Neural cell (in vitro differentiated cells): Measurements from ENCODE around the gene PROK2. TPM values are rescaled to one million over a fixed set of nuclear protein-coding genes. Genes with fewer than 3 reads are reported as not detected.

Experiments
- H2AFZ ChIP-seq: fragments of 200-600, 300-800 bp; sonication (generic), shearing (Covaris generic); 2 replicates; pipeline ENCODE4 v1.6.0; 2014; ENCODE audit warnings: low read depth, mild to moderate bottlenecking, antibody characterized with exemption, low read length, moderate library complexity
- H3F3A ChIP-seq: fragments of 200-600 bp; shearing (Covaris generic); 2 replicates; pipeline ENCODE4 v1.6.1; 2016; ENCODE audit warnings: mild to moderate bottlenecking, moderate library complexity, mixed read lengths, antibody characterized with exemption, low read length; ENCODE audit not compliant: insufficient read depth, poor library complexity, severe bottlenecking
- H3K27ac ChIP-seq: fragments of 200-600, 300-800 bp; sonication (generic), shearing (Covaris generic); 2 replicates; pipeline ENCODE4 v1.5.1; 2014; ENCODE audit warnings: mild to moderate bottlenecking, low read length, moderate library complexity
- H3K27me3 ChIP-seq: fragments of 300-800, 200-600 bp; sonication (generic), shearing (Covaris generic); 2 replicates; pipeline ENCODE4 v1.6.0; 2014; ENCODE audit warnings: mild to moderate bottlenecking, low read depth, low read length, moderate library complexity; ENCODE audit not compliant: insufficient read depth
- H3K36me3 ChIP-seq: fragments of 300-800, 200-600 bp; sonication (generic), shearing (Covaris generic); 2 replicates; pipeline ENCODE4 v1.5.1; 2014; ENCODE audit warnings: mild to moderate bottlenecking, antibody characterized with exemption, low read length, moderate library complexity; ENCODE audit not compliant: insufficient read depth
- H3K4me2 ChIP-seq: fragments of 300-800, 200-600 bp; sonication (generic), shearing (Covaris generic); 2 replicates; pipeline ENCODE4 v1.6.0; 2014; ENCODE audit warnings: mild to moderate bottlenecking, low read length
- H3K4me3 ChIP-seq: fragments of 300-800, 200-600 bp; sonication (generic), shearing (Covaris generic); 2 replicates; pipeline ENCODE4 v1.5.1; 2014; ENCODE audit warnings: mild to moderate bottlenecking, low read length, moderate library complexity
- H3K79me2 ChIP-seq: fragments of 200-600 bp; shearing (Covaris generic); replicated peaks from 2 replicates; pipeline ENCODE4 v1.6.0; 2014; ENCODE audit warnings: mild to moderate bottlenecking, low read length, moderate library complexity; ENCODE audit not compliant: insufficient read depth
- H3K9ac ChIP-seq: fragments of 300-800, 200-600 bp; sonication (generic), shearing (Covaris generic); 2 replicates; pipeline ENCODE4 v1.6.1; 2016; ENCODE audit warnings: mild to moderate bottlenecking, low read length, mixed read lengths
- H3K9me2 ChIP-seq: fragments of 200-600 bp; shearing (Covaris generic); 2 replicates; pipeline ENCODE4 v1.6.1; 2016; ENCODE audit warnings: mild to moderate bottlenecking, low read length, mixed read lengths; ENCODE audit not compliant: insufficient read depth
- H3K9me3 ChIP-seq: fragments of 200-600, 300-800 bp; sonication (generic), shearing (Covaris generic); 2 replicates; pipeline ENCODE4 v1.6.1; 2016; ENCODE audit warnings: mild to moderate bottlenecking, mixed run types, low read length, moderate library complexity, mixed read lengths
- H4K20me1 ChIP-seq: fragments of 200-600 bp; shearing (Covaris generic); 2 replicates; pipeline ENCODE4 v1.6.1; 2016; ENCODE audit warnings: mild to moderate bottlenecking, mixed run types; ENCODE audit not compliant: insufficient read depth
- EP300 ChIP-seq: fragments of 450-650 bp; conservative IDR thresholded peaks from 2 replicates; pipeline ENCODE4 v1.6.1; 2014; ENCODE audit warnings: antibody characterized with exemption, mild to moderate bottlenecking, moderate library complexity; ENCODE audit not compliant: poor library complexity, severe bottlenecking
- EZH2 ChIP-seq: fragments of 200-600, 300-800 bp; shearing (Covaris generic), sonication (generic); IDR thresholded peaks from 2 replicates; pipeline ENCODE4 v1.6.1; 2014; ENCODE audit warnings: antibody characterized with exemption, low read length, borderline replicate concordance, mild to moderate bottlenecking; ENCODE audit not compliant: insufficient read depth, poor library complexity, severe bottlenecking
- MXI1 ChIP-seq: fragments of 450-650 bp; conservative IDR thresholded peaks from 2 replicates; pipeline ENCODE4 v1.6.1; 2014; ENCODE audit warnings: antibody characterized with exemption, mild to moderate bottlenecking; ENCODE audit not compliant: poor library complexity, severe bottlenecking
- POLR2AphosphoS5 ChIP-seq: IDR thresholded peaks from 2 replicates; pipeline ENCODE4 v1.6.1; 2012
- RAD21 ChIP-seq: fragments of 450-650 bp; conservative IDR thresholded peaks from 2 replicates; pipeline ENCODE4 v1.6.1; 2014; ENCODE audit warnings: antibody characterized with exemption, mild to moderate bottlenecking, moderate library complexity
- SMC3 ChIP-seq: fragments of 450-650 bp; conservative IDR thresholded peaks from 2 replicates; pipeline ENCODE4 v1.6.1; 2014; ENCODE audit warnings: antibody characterized with exemption, mild to moderate bottlenecking, moderate library complexity; ENCODE audit not compliant: poor library complexity
- TAF1 ChIP-seq: IDR thresholded peaks from 2 replicates; pipeline ENCODE4 v1.6.1; 2012; ENCODE audit warnings: low read depth
- polyA plus RNA-seq: library from polyadenylated mRNA; depleted of rRNA; stranded (reverse); fragments of >200 nt; gene quantifications from 2 replicates; pipeline ENCODE4 v1.2.3, GENCODE V29; 2014
- TF ChIP-seq, protein P1 (sequence below): IDR thresholded peaks from 2 replicates; pipeline ENCODE4 v1.6.1; 2012; ENCODE audit warnings: borderline replicate concordance
- TF ChIP-seq, protein P2 (sequence below): fragments of 450-650 bp; IDR thresholded peaks from 2 replicates; pipeline ENCODE4 v1.5.1; 2014; ENCODE audit warnings: antibody characterized with exemption, mild to moderate bottlenecking, moderate library complexity; ENCODE audit not compliant: poor library complexity, severe bottlenecking

Gene PROK2
- polyA plus RNA-seq, 1 donor from 2014 or later = 0.30 TPM

- H2AFZ ChIP-seq = no peak overlapping the region
- no peaks in the 10 kb centered on the region for H4K20me1 ChIP-seq
- no peaks in the 10 kb centered on the region for H3K9me2 ChIP-seq
- TF ChIP-seq EP300 = no peak
- no peak for TF ChIP-seq EZH2
- TF ChIP-seq, protein P1, sequence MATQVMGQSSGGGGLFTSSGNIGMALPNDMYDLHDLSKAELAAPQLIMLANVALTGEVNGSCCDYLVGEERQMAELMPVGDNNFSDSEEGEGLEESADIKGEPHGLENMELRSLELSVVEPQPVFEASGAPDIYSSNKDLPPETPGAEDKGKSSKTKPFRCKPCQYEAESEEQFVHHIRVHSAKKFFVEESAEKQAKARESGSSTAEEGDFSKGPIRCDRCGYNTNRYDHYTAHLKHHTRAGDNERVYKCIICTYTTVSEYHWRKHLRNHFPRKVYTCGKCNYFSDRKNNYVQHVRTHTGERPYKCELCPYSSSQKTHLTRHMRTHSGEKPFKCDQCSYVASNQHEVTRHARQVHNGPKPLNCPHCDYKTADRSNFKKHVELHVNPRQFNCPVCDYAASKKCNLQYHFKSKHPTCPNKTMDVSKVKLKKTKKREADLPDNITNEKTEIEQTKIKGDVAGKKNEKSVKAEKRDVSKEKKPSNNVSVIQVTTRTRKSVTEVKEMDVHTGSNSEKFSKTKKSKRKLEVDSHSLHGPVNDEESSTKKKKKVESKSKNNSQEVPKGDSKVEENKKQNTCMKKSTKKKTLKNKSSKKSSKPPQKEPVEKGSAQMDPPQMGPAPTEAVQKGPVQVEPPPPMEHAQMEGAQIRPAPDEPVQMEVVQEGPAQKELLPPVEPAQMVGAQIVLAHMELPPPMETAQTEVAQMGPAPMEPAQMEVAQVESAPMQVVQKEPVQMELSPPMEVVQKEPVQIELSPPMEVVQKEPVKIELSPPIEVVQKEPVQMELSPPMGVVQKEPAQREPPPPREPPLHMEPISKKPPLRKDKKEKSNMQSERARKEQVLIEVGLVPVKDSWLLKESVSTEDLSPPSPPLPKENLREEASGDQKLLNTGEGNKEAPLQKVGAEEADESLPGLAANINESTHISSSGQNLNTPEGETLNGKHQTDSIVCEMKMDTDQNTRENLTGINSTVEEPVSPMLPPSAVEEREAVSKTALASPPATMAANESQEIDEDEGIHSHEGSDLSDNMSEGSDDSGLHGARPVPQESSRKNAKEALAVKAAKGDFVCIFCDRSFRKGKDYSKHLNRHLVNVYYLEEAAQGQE = no peak
- TF ChIP-seq SMC3 = no peak
- no peak for TF ChIP-seq TAF1
- H3K9ac ChIP-seq = no peak overlapping the region
- H3K79me2 ChIP-seq = no peaks in the 10 kb centered on the region
- no peaks in the 10 kb centered on the region for H3K27me3 ChIP-seq
- no peaks in the 10 kb centered on the region for H3K36me3 ChIP-seq
- H3K9me3 ChIP-seq = no peaks in the 10 kb centered on the region
- H3K4me2 ChIP-seq = no peak overlapping the region
- no peak overlapping the region for H3K27ac ChIP-seq
- no peak overlapping the region for H3K4me3 ChIP-seq
- H3F3A ChIP-seq = no peaks in the 10 kb centered on the region
Observed at GRCh38 chr3:71744738-71745137, 40.2 kb downstream of the PROK2 start.

DNA sequence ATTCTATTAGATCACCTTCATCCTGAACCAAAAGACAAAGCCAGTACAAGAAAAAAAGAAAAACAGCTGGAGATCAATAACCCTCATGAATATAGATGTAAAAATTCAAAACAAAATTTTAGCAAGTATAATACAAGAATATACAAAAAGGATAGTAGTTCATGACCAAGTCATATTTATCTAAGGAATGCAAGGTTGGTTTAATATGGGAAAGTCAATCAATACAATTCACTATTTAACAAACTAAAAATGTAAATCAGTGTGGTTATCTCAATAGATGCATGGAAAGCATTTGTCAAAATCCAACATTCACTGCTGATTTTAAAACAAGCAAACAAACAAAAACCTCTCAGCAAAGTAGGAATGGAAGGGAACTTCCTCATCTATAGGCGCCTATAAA lies 42.3 kb downstream of the PROK2 start:
- Histone ChIP-seq H3F3A (no peaks in the 10 kb centered on the region), H3K36me3 (no peaks in the 10 kb centered on the region), H3K79me2 (no peaks in the 10 kb centered on the region), H3K27ac (no peak overlapping the region), H2AFZ (no peak overlapping the region), H3K27me3 (no peaks in the 10 kb centered on the region), H4K20me1 (no peaks in the 10 kb centered on the region), H3K4me2 (no peak overlapping the region), H3K4me3 (no peak overlapping the region), H3K9me2 (no peaks in the 10 kb centered on the region), H3K9ac (no peak overlapping the region), H3K9me3 (no peaks in the 10 kb centered on the region)
- TF ChIP-seq EZH2 = no peak
- no peak for TF ChIP-seq RAD21
- no peak for TF ChIP-seq MXI1
- TF ChIP-seq TAF1 = no peak
- TF ChIP-seq POLR2AphosphoS5 = no peak
- TF ChIP-seq, protein P2, sequence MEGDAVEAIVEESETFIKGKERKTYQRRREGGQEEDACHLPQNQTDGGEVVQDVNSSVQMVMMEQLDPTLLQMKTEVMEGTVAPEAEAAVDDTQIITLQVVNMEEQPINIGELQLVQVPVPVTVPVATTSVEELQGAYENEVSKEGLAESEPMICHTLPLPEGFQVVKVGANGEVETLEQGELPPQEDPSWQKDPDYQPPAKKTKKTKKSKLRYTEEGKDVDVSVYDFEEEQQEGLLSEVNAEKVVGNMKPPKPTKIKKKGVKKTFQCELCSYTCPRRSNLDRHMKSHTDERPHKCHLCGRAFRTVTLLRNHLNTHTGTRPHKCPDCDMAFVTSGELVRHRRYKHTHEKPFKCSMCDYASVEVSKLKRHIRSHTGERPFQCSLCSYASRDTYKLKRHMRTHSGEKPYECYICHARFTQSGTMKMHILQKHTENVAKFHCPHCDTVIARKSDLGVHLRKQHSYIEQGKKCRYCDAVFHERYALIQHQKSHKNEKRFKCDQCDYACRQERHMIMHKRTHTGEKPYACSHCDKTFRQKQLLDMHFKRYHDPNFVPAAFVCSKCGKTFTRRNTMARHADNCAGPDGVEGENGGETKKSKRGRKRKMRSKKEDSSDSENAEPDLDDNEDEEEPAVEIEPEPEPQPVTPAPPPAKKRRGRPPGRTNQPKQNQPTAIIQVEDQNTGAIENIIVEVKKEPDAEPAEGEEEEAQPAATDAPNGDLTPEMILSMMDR = no peak
- TF ChIP-seq, protein P1 = no peak
- no peak for TF ChIP-seq SMC3
